Endothelial cell of umbilical vein (primary cell): ENCODE data around the gene WWC1. TPM values are rescaled to one million over a fixed set of nuclear protein-coding genes. Genes with fewer than 3 reads are reported as not detected.

Experiments used
- BruUV-seq: library from RNA; stranded (reverse); fragments of 400-500 nt; replicated peaks from 2 replicates; lab custom pipeline; 2021; lab: Mats Ljungman, UMichigan
- CTCF ChIA-PET: fragments of 300-600, 350-600 bp; sonication (Branson Sonifier 250); formaldehyde crosslinking; loops from one replicate; lab custom pipeline; 2021; ENCODE audit warnings: antibody characterized with exemption, inconsistent platforms; lab: Charles Lee
- POLR2A ChIA-PET: fragments of 300-600, 350-600 bp; sonication (Branson Sonifier 250); formaldehyde crosslinking; loops from one replicate; lab custom pipeline; 2021; ENCODE audit warnings: antibody characterized with exemption, inconsistent platforms; lab: Charles Lee
- DNase-seq: peaks from one replicate; pipeline ENCODE4 v3.0.0-alpha.2; 2011; ENCODE audit warnings: low read depth, low spot score
- FAIRE-seq: peaks from 2 replicates; lab custom pipeline; 2011; peaks lifted over from hg19 to GRCh38; lab: Jason Lieb, UNC
- H2AFZ ChIP-seq: 2 replicates; pipeline ENCODE4 v1.6.0; 2012; ENCODE audit warnings: low read depth, low read length, control low read depth, inconsistent platforms
- H3K27ac ChIP-seq: 2 replicates; pipeline ENCODE4 v1.5.1; 2011; ENCODE audit warnings: low read depth, mild to moderate bottlenecking, control low read depth, low read length, moderate library complexity; ENCODE audit not compliant: insufficient read depth
- H3K27me3 ChIP-seq, 2 experiments: 2 replicates each; pipeline versions ENCODE4 v1.6.0 to v1.6.1; 2011; ENCODE audit warnings: low read length in 2 of 2, mixed read lengths in 1 of 2; ENCODE audit not compliant: control insufficient read depth in 2 of 2, insufficient read depth in 2 of 2
- H3K36me3 ChIP-seq, 2 experiments: 2 replicates in 1 of 2; 3 replicates in 1 of 2; pipeline ENCODE4 v1.5.1; 2011; ENCODE audit warnings: low read length in 2 of 2, mild to moderate bottlenecking in 1 of 2, moderate library complexity in 1 of 2; ENCODE audit not compliant: control insufficient read depth in 2 of 2, insufficient read depth in 2 of 2; ENCODE audit errors: extremely low read depth in 1 of 2
- H3K4me1 ChIP-seq: 3 replicates; pipeline ENCODE4 v1.5.1; 2011; ENCODE audit warnings: mild to moderate bottlenecking, low read length; ENCODE audit not compliant: control insufficient read depth, insufficient read depth; ENCODE audit errors: extremely low read depth
- H3K4me2 ChIP-seq: 2 replicates; pipeline ENCODE4 v1.6.1; 2011; ENCODE audit warnings: low read length, control low read depth, mixed read lengths; ENCODE audit not compliant: insufficient read depth
- H3K4me3 ChIP-seq, 3 experiments: fragments of 200-600 bp in 1 of 3; sonication (generic), shearing (Covaris generic) in 1 of 3; replicated peaks in 1 of 3; 2 replicates each; pipeline ENCODE4 v1.5.1; 2011 to 2016; ENCODE audit warnings: control low read depth in 3 of 3, low read length in 3 of 3, mild to moderate bottlenecking in 2 of 3, inconsistent platforms in 1 of 3, low read depth in 1 of 3, moderate library complexity in 1 of 3; ENCODE audit not compliant: insufficient read depth in 1 of 3
- H3K79me2 ChIP-seq: 2 replicates; pipeline ENCODE4 v1.6.0; 2012; ENCODE audit warnings: low read length, inconsistent platforms; ENCODE audit not compliant: control insufficient read depth, insufficient read depth
- H3K9ac ChIP-seq: replicated peaks from 2 replicates; pipeline ENCODE3; 2011; ENCODE audit warnings: low read length, control low read depth; ENCODE audit not compliant: insufficient read depth; ENCODE audit errors: extremely low read depth
- H3K9me1 ChIP-seq: replicated peaks from 3 replicates; pipeline ENCODE4 v1.6.0; 2011; ENCODE audit warnings: mild to moderate bottlenecking, low read length; ENCODE audit not compliant: control insufficient read depth, insufficient read depth; ENCODE audit errors: extremely low read depth
- H3K9me3 ChIP-seq: replicated peaks from 2 replicates; pipeline ENCODE4 v1.5.1; 2012; ENCODE audit warnings: low read length, inconsistent platforms; ENCODE audit not compliant: control insufficient read depth, insufficient read depth
- H4K20me1 ChIP-seq: replicated peaks from 2 replicates; pipeline ENCODE3; 2011; ENCODE audit warnings: mild to moderate bottlenecking, low read length; ENCODE audit not compliant: control insufficient read depth, insufficient read depth; ENCODE audit errors: extremely low read depth
- CTCF ChIP-seq, 2 donors: IDR thresholded peaks; 1 replicate in 1 of 2; 2 replicates in 1 of 2; pipeline ENCODE4 v1.5.1; 2011; ENCODE audit warnings: low read length in 2 of 2, mild to moderate bottlenecking in 2 of 2, moderate library complexity in 2 of 2, control low read depth in 1 of 2, inconsistent platforms in 1 of 2, low read depth in 1 of 2; ENCODE audit not compliant: insufficient read depth in 1 of 2; ENCODE audit errors: extremely low read depth in 1 of 2
- EZH2 ChIP-seq: IDR thresholded peaks from 2 replicates; pipeline ENCODE4 v1.6.1; 2012; ENCODE audit warnings: borderline replicate concordance, low read depth, mild to moderate bottlenecking, moderate library complexity, low read length, inconsistent platforms; ENCODE audit not compliant: severe bottlenecking
- FOS ChIP-seq: IDR thresholded peaks from 2 replicates; pipeline ENCODE4 v1.6.1; 2011; ENCODE audit warnings: mild to moderate bottlenecking, low read length, moderate library complexity, borderline replicate concordance; ENCODE audit not compliant: insufficient read depth
- GATA2 ChIP-seq: IDR thresholded peaks from 2 replicates; pipeline ENCODE4 v1.7.0; 2011; ENCODE audit warnings: low read depth, mild to moderate bottlenecking, moderate library complexity, mixed read lengths, low read length; ENCODE audit not compliant: insufficient read length, insufficient read depth
- MAX ChIP-seq: IDR thresholded peaks from 2 replicates; pipeline ENCODE4 v1.6.1; 2011; ENCODE audit not compliant: insufficient read depth, insufficient read length
- MYC ChIP-seq: IDR thresholded peaks from one replicate; pipeline ENCODE4 v1.6.1; 2011; ENCODE audit warnings: mild to moderate bottlenecking, low read depth, low read length
- POLR2A ChIP-seq: IDR thresholded peaks from 2 replicates; pipeline ENCODE4 v1.6.1; 2012; ENCODE audit warnings: low read depth, mild to moderate bottlenecking, control low read depth, low read length
- POLR2AphosphoS5 ChIP-seq: IDR thresholded peaks from 2 replicates; pipeline ENCODE4 v1.6.1; 2012; ENCODE audit warnings: low read depth, mild to moderate bottlenecking, control low read depth, low read length, moderate library complexity; ENCODE audit not compliant: insufficient read depth
- dilution Hi-C: fragments of 300-500 bp; cut with MboI; formaldehyde crosslinking; loops from one replicate; pipeline ENCODE4 v1.15.0; 2019; ENCODE audit warnings: low sequenced_read_pairs; ENCODE audit not compliant: extremely low pct_ligation_motif_present
- intact Hi-C: fragments of 100-400 bp; cut with micrococcal nuclease; formaldehyde crosslinking; loops from one replicate; pipeline ENCODE4 v1.10.0; 2022
- polyA plus RNA-seq, 4 experiments: library from polyadenylated mRNA; depleted of rRNA in 3 of 4; stranded (reverse) in 3 of 4; unstranded in 1 of 4; fragments of >200 nt; gene quantifications; 2 replicates each; pipeline versions ENCODE4 v1.2.1 to v1.2.3, GENCODE V29; 2011 to 2012; ENCODE audit warnings: missing spikeins in 1 of 4
- total RNA-seq: library from RNA; stranded (reverse); gene quantifications from 2 replicates; pipeline ENCODE4 v1.2.3, GENCODE V29; 2021

The WWC1 gene
- total and polyA plus RNA-seq, 2 donors (not counting 3 experiments of a cell fraction or from before 2014, with no cell fraction given): 0.03 to 0.91 TPM

GRCh38 chr5:168408561-168409305, 117.3 kb downstream of the WWC1 start:
- no peak overlapping the region for H2AFZ ChIP-seq
- intact Hi-C loops (no loop called here), dilution Hi-C loops (no loop called here)
- H3K9me1 ChIP-seq: no peaks in the 10 kb centered on the region
- FAIRE-seq: no peak
- H3K36me3 ChIP-seq: no peaks in the 10 kb centered on the region
- H3K27ac ChIP-seq: no peak overlapping the region
- BruUV-seq: no TSS peak
- no peaks in the 10 kb centered on the region for H3K4me1 ChIP-seq
- no peak overlapping the region for H3K4me3 ChIP-seq
- TF ChIP-seq MAX: no peak
- CTCF ChIA-PET: interaction anchor here (0.7 kb wide), 1 partner anchor 10 kb away, joined by 3 read pairs; no protein-coding TSS in a partner anchor
- POLR2A ChIA-PET: no interaction called here
- no peaks in the 10 kb centered on the region for H3K9me3 ChIP-seq
- H3K9ac ChIP-seq: no peak overlapping the region
- no peaks in the 10 kb centered on the region for H3K79me2 ChIP-seq
- DNase-seq: no peak
- H3K27me3 ChIP-seq: no peaks in the 10 kb centered on the region
- no peak overlapping the region for H3K4me2 ChIP-seq
- no peaks in the 10 kb centered on the region for H4K20me1 ChIP-seq

GRCh38 chr5:168409591-168410458, 118.4 kb downstream of the WWC1 start:
- dilution Hi-C loops: no loop called here
- H3K36me3 ChIP-seq: no peaks in the 10 kb centered on the region
- BruUV-seq: no TSS peak
- FAIRE-seq (no peak), DNase-seq (no peak)
- H3K4me3 ChIP-seq: no peak overlapping the region
- no peak overlapping the region for H3K4me2 ChIP-seq
- H4K20me1 ChIP-seq: no peaks in the 10 kb centered on the region
- ChIA-PET CTCF (interaction anchor here (1.3 kb wide), 1 partner anchor 9 kb away, joined by 3 read pairs; no protein-coding TSS in a partner anchor), POLR2A (no interaction called here)
- H3K9me1 ChIP-seq: no peaks in the 10 kb centered on the region
- intact Hi-C loops: no loop called here
- H3K27me3 ChIP-seq: no peaks in the 10 kb centered on the region
- no peaks in the 10 kb centered on the region for H3K79me2 ChIP-seq
- no peaks in the 10 kb centered on the region for H3K4me1 ChIP-seq
- H3K9ac ChIP-seq: no peak overlapping the region
- no peak overlapping the region for H2AFZ ChIP-seq
- H3K27ac ChIP-seq: no peak overlapping the region
- H3K9me3 ChIP-seq: no peaks in the 10 kb centered on the region
- no peak for TF ChIP-seq POLR2A
- TF ChIP-seq EZH2: no peak
- no peak for TF ChIP-seq MYC
- no peak for TF ChIP-seq CTCF (IDR thresholded peaks at IDR 0.05; ENCODE audit: extremely low read depth in 1 of 2, insufficient read depth in 1 of 2, low read depth in 1 of 2, low read length in 2 of 2)
- no peak for TF ChIP-seq MAX
- peak; percentile 19 for TF ChIP-seq GATA2
- TF ChIP-seq POLR2AphosphoS5: no peak
- peak; percentile 36 for TF ChIP-seq FOS
